ENCODE data around the gene TEX29.

TEX29 gene

DNA sequence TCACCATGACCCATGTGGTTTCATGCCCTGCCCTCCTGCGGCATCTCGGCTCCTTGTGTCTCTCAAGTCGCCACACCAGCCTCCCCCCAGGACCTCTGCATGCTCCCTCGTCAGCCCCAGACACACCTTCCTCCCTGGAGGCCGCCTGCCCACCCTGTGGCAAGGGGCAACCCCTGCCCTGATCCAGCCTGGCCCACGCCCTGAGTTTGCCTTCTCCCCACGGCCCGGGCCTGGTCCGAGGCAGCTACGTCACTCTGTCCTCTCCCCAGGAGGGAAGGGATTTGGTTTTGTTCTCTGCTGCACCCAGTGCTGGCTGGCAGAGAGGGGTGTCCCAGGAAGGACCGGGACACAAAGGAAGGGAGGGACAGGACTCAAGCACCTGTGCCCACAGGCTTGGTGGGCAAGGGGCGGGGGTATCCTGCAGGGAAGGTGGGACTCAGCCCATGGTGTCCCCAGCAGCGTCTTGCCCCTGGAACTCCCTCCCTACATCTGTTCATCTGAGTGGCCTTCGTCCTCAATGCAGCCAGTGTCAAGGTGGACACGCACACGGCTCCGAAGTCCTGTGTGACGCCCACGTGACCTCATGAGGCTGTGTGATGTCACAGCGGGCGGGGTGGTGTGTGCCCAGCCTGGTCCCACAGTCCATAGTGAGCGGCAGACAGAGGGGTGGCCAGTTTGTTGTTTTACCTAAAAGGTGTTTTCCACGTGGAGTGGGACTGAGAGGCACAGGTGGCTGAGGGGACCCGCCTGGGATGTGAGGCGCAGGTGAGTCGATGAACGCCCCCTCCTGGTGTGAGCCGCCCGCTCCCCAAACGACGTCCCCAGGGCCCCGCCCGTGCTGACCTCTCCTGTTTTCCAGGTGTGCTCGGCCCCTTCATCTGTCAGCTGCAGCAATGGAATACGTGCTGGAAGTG is at the start of gene TEX29:
Gene TEX29, plus strand, starts transcription at position 645 of the 914 bp plus-strand sequence. Its CDS starts 249 bp downstream, at position 894.
- DNase-seq = no peak

DNA sequence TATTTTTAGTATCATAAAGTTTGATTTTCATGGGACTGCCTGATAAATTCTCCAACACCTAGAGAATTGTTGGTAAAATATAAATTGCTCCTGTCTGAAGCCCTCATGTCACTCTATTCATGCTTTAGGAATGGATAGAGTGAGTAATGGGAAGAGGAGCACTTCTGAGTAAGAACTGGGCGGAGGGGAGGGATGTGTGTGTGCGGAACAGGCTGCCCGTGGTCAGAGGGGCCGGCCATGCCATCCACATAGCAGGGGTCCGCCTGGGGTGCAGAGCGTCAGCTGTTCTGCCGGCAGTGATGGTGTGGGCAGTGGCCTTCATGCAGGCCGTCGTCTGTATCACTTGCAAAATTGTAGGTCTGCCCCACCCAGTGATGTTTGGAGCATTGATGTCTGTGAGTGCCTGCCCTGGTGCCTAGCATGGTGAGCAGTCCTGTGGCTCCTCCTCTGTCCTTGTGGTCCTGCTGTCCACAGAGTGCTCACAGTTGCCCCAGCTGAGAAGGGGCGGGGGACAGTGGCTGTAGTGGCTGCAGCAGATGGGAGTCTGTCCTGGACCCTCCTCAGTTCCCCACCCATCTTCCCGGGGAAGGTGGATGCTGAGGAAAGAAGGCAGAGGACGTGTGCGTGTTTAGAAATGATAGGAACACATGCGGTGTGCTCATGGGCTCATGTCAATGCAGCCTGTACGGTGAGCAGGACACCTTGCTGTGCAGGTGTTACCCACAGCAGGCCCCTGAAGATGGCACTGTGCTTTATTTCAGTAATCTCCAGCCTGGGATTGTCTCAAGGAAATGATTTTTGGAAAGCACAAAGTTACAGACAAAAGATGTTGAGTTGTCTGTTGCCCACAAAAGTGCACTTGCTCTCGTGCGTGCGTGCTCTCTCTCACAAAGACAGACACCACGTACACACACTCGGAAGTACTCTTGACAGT is 49.4 kb upstream of the TEX29 start:
- no peak for DNase-seq

DNA sequence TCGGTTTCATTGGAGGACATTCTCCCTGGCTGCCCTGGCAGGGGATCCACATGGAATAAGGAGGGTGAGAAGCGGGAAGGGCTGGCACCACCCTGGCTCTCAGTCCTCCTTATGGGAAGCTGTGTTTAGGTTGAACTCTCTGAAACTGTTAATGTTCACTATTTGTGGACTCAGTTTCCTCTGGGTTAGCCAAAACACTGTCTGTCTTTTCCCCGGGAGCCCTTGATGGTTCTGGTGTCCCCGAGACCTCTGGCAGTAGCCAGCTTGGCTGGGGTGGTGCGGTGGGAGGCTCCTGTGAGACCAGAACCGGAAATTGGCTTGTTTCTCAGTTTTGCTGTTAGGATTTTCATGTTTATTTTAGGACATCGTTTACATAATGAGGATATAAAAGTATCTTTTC is 48.3 kb upstream of the TEX29 start:
- no peak for DNase-seq

DNA sequence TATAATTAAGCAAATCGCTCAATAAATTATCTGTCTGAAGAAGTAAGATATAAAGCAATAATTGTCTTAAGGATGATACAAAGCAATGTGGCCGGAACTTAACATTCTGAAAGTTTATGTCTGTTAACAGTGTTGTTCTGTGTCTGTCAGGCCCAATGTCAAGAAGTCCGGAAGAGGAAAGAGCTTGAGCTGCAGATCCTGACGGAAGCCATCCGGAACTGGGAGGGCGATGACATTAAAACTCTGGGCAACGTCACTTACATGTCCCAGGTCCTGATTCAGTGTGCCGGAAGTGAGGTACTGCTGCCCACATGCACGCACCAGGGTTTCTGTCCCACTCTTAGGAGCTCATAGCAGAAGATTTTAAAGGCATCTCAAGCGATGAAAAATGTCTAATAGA is 45.1 kb upstream of the TEX29 start:
- DNase-seq = no peak

DNA sequence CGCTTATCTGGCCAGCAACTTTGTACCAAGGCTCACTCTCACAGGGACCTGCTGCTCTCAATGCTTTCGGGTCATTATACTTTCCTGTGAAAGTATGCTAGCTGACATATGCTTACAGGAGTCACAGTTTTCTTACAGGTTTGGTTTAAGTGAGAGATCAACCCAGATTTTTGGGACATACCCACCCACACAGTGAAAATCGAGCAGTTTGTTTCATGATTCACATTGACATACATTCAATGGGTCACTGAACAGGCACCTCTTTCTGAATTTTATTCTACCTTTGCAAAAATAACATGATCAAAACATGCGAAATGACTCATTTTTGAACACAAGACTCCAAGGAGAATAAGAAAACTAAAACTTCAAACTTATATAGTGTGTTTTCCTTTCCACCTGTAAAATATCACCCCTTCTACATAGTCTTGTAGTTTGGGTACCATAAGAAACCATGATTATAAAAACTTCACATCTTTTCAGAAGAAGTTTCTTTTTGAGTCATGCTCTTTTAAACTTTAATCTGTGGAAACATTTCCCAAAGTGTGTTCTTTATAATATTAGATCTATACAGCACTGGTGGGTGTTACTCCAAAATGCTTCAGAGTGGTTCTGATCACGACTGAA is 44.3 kb upstream of the TEX29 start:
- no peak for DNase-seq

DNA sequence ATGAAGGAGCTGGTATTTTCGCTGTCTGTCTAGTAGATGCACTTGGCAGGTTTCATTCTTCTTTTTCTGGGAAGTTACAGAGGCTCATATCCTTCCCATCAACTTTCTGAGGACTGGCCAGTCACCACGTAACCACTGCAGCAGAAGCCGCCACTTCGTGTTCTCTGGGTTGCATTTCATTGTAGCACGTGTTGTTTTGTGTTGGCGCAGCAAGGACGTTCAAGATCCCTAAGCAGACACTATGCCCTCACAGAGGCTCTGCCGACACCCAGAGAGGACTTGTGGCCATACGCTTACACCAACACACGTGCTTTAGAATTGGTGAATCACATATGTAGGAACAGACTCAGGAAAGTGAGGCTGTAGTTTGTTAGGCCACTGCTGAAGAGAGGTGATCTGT is 42.2 kb upstream of the TEX29 start:
- no peak for DNase-seq

DNA sequence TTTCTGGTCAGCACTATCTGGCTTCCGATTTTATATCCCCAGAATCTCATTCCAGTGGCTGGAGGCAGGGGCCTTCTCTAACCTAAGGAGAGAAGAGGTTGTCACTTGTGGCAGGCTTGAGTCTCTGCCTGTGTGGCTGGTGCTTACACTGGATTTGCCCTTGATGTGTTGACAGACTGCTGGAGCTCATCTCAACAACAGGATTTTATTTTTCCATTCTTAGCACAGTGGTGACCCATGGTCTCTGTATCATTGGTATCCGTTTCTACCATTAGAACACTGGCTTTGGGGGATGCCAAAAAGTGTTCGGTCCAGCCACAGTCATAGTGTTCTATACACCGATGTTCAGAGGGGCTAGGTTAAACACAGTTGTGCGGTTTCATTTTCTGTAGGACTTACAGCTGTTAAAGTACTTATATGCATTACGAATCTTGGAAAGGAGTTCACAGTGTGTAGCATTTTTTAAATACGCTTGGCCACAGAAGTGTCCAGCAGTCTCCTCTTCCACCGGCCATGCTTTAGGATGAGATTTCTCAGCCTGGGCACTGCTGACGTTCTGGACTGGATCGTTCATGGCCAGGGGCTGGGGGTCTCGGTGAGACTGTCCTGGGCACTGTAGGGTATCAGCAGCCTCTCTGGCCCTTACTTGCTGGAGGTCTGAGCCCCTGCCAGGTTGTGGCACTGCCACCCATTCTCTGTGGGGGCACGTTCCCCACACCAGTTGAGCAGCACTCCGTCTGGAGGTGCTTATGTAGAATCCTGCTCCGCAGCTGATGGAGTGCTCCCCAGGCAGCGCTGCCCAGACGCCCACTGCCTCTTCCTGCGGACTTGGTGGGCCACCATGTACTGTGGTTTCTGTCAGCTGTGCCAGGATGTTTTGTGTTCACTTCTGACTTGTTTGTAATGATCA is 41.4 kb upstream of the TEX29 start:
- no peak for DNase-seq

DNA sequence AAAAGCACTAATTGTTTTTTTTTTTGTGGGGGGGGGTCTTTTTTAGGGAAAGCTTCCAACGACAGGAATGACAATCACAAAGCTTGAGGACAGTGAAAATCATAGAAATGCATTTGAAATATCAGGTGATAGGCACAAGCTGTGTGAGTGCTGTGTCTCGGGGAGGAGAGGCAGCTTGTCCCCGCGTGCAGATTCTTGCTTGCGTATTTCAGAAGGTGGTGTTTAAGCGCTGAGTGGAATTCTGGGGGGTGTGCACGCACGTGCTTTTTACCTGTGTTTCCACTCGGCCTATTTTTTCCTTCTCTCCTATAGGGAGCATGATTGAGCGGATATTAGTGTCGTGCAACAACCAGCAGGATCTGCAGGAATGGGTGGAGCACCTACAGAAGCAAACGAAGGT is 40.2 kb upstream of the TEX29 start:
- no peak for DNase-seq

DNA sequence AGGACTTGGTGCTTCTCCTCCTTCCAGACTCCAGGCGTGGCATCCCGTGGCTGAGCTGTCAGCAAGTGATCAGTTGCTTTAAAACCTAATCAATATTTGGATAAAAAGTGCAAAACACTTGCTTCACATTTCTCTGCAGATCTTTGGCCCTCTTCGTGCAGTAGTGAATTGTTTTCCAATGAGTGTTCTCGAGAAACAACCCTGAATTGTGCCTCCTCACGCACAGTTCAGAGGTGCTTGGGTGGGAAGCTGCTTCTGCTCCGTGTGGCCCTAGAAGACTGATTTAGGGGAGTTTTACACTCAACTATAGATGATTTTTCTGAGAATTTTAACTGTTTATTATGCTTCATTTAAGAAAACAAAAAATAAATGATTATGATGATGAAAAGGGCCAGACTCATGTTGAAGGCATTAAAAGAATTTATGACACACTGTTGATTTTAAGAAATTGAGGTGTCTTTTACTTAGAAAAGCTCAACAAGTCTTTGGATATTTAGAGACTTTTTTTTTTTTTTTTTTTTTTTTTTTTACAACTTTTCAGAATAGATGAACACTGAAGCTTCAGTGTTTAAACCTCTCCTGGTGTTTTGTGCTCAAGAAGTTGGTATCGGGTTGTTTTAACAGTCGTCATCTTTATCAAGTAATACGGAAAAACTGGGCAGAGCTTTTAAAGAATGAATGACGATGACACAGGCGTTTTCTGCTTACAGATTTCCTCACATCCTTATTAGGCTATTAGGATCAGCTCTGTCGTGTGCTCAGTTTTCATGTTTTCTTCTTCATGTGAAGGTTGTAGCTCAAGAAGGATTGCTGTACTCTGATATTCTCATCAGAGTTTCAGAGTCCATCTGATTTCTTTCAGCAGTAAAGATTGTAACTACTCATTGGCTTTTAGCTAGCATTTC is 39.5 kb upstream of the TEX29 start:
- no peak for DNase-seq

DNA sequence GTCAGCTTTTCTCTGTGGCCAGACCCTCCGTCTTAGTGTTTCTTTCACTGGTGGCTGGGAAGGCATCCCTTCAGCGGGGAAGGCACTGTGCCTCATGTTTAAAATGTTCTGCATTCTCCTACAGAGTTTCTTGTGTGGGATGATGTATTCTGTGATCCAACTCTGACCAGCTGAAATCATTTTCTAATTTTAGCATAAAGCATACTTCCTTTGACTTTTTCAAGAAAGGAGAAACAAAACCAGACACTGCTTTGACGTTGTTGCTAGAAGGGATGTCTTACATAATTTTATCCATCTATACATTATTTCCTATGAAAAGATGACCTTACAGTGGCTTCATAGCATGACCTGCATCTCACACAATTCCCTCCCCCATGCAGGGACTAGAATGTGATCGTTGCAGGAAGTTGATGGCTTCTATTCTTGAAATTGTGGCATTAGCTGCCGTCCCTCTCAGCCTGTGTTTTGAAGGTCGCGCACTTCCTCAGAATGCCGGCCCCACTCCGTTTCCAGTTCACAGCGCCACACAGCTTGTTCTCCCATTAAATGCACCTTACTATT is 38.6 kb upstream of the TEX29 start:
- no peak for DNase-seq

DNA sequence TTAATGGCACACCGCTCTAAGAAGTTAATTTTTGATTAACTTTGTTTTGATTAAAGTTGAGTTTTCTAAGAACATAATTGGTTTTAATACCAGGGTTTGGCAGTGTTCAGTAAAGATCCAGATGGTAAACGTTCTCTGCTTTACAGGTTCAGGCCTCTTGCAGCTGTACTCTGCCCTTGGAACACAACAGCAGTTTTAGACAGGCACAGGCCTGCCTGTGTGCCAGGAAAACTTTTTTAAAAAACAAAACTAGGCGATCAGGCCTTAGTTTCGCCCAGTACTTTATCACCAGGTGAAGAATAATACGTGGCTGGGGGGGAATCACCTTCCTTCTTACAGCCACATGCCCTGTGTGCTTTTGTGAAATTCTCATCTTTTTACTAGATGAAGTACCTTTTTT is 38.0 kb upstream of the TEX29 start:
- no peak for DNase-seq

DNA sequence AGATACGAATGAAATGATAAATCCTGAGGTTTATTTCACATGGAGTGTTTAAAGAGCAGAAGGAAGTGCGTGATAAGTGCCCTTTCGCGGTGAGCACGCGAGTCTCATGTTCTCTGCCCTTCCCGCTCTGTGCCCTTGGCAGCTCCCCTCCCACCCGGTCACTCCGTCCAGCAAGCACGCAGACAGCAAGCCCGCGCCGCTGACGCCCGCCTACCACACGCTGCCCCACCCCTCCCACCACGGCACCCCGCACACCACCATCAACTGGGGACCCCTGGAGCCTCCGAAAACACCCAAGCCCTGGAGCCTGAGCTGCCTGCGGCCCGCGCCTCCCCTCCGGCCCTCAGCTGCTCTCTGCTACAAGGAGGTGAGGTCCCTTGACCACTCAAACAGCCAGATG is 37.4 kb upstream of the TEX29 start:
- no peak for DNase-seq

DNA sequence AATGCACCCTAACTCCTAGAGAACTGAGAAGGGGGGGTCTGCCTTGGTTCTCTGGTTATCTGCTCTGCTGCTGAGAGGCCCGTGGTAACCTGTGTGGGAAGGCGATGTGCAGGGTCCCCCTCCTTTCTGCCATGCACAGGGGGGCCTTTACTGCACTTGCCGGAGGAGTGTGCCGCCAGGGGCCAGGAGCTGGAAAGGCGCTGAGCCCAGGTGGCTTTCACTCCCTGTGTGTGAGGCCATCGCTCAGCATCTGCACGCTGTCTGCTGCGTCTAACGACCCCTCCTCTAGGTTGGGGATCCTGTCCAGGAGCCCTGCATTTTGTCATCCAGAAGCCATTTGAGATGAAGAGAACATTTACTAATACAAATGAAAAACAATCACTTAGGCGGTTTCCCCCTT is 37.0 kb upstream of the TEX29 start:
- DNase-seq = no peak

DNA sequence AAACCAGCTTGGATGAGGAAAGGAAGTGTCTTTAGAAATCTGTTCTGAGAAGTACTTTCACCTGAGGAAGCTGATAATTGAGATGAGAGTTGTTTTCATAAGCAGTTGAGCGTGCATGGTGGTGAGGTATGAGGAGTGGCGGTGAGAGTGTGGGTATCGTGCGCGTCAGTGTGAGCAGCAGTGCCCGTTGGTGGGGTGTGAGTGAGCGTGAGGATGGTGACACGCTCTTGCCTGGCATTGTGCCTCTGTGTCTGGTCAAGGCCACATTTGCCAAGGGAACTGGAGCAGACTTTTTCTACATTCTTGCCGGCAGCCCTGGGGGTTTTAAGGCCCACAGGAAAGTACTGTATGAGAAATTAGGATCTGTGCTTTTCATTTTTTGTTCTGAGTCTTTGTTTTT is 36.5 kb upstream of the TEX29 start:
- DNase-seq = no peak

DNA sequence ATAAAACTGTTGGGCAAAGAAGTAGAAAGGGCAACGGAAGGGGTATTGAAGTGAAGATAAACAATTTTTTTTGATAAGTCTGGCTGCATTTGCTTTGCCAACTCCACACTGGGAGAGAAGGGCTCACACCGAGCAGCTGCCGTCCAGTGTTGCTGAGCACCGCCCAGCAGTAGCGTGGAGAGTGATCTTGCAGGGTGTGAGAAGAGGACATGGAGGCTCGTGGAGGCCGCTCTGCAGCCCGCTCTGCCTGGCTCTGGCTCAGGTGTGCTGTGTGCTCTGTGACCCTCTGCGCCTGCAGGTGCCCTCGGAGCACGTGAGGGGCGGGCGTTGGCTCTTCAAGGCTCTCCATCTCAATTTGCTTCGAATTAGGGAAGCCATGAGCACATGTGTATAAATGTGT is 35.9 kb upstream of the TEX29 start:
- DNase-seq = no peak

DNA sequence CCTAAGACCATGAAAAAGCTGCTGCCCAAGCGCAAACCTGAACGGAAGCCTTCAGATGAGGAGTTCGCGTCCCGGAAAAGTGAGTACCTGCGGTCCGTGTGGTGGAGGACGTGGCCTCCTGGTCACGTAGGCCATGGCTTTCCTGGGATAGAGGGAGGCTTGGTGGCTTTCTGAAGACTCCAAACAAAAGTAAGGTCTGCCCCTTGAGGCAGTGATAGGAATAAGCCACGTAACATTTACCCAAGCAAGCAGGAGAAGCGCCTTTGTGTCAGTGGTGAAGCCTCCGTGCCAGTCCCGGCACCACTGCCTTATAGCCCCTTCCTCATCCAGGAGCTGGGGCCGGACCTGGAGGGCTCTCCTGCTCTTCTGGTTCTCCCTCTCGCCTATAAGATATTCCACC is 34.3 kb upstream of the TEX29 start:
- DNase-seq = no peak

DNA sequence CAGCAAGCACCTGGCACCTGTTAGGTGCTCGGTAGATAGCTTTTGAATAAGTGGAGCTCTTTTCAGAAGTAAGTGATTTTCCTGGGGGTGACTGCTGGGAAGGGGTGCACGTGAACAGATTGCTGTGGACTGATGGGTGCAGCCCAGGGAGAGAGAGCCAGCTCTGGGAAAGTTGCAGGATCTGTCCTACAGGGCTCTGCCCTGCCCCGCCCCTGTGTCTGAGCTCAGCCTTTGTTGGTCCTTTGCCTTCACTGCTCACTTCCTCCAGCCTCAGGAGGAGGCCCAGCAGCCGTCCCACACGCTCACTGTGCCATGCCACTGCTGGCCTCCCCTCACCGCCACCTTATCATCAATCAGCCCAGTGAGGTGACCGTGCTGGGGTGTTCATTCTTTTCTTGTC is 33.7 kb upstream of the TEX29 start:
- no peak for DNase-seq

DNA sequence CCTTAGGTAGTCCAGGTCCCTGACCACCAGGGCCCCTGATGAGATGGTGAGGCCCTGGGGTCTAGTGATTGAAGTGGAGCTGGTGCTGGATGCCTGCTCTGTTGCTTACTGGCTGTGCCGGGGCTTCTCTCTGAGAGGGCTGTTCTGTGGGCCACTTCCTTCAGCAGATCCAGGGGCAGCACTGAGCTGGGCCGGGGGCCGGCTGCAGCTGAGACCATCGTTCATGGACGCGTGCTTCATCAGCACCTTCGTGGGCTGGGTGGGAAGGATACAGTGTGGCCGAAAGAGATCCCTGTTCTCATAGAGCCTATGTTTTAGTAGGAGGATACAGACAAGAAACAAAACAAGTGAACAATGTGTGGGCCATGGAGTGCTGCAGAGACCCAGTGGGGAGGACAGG is 33.2 kb upstream of the TEX29 start:
- no peak for DNase-seq

DNA sequence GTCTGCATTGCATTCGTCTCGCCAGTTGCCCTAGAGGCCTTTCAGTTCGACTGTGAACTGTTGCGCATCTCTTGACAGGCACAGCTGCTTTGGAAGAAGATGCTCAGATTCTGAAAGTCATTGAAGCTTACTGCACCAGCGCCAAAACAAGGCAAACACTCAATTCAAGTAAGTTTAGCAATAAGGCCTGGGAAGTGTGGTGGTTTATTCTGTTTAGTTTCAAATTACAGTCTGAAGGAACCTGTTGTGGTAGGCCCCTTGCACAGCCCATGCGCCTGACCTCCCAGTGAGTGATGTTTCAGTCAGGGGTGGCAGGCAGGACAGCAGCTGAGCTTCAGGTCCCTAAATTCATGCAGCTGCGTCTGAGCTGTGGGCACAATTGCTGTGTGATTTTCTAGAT is 32.2 kb upstream of the TEX29 start:
- no peak for DNase-seq

DNA sequence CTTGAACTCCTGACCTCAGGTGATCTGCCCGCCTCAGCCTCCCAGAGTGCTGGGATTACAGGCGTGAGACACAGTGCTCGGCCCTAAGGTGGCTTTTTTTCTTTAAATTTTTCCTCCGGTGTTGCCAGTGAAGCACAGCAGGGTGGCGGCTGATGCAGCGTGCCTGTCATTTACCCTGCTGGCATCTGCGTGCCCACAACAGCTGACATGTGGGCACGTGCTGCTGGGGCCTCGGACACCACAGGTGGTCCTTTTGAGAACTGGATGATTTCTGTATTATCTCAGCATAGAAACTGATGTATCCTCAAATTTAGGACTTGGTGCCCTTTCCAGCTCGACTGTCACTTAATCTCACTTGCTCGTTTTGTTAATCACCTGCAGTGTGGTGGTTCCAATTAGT is 31.2 kb upstream of the TEX29 start:
- no peak for DNase-seq

DNA sequence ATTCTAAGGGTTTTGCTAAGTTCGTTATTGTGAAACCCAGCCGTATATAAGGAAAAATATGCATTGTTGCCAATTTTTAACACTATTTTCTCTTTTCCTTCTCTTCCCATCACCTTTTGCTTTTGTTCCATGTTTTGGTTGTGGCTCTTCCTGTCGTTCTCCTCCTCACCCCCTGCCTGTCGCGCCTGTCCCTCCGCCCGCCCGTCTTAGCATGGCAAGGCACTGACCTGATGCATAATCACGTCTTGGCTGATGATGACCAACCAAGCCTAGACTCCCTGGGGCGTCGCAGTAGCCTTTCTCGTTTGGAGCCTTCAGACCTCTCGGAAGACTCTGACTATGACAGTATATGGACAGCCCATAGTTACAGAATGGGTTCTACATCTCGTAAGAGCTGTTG is 28.5 kb upstream of the TEX29 start:
- DNase-seq = no peak

All from activated gamma-delta T cell treated with Interleukin-2 at 50 U/mL for 16 hours (primary cell).